ENCODE measurements around the gene TRIM58. TPM values are rescaled to one million over a fixed set of nuclear protein-coding genes. Genes with fewer than 3 reads are reported as not detected.

The TRIM58 gene
- total RNA-seq, 4 donors from 2014 or later = 2.0 to 10.8 (median 7.0) TPM; not detected in 1

DNA sequence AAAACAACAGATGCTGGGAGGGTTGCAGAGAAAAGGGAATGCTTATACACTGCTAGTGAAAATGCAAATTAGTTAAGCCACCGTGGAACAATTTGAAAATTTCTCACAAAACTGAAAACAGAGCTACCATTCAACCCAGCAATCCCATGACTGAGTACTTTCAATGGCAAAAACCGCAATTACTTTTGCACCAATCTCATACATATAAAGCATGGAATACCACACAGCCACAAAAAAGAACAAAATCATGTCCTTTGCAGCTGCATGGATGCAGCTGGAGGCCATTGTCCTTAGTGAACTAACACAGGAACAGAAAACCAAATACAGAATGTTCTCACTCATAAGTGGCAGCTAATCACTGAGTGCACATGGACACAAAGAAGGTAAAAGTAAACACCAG is 56.8 kb downstream of the TRIM58 start:
- intact Hi-C loops (cut with DNase I; ENCODE audit: low total_unique reads) = no loop called here
- in situ Hi-C loops (cut with MboI; ENCODE audit: low pct_ligation_motif_present in 1 of 4, low pct_unique_long_range_greater_than_20kb in 1 of 4, low sequenced_read_pairs in 3 of 4) = no loop called here
- DNase-seq = no peak
- WGBS, 2 donors (ENCODE audit: low coverage in 1 of 2) = 70 to 95% methylated on average over 2 of the region's 2 CpGs
- Histone ChIP-seq H3K9me3 (no peaks in the 10 kb centered on the region), H3K4me3 (no peak overlapping the region), H3K27me3 (no peaks in the 10 kb centered on the region), H3K4me1 (no peaks in the 10 kb centered on the region), H3K36me3 (no peaks in the 10 kb centered on the region), H3K27ac (no peak overlapping the region)
- TF ChIP-seq EP300 (IDR thresholded peaks at IDR 0.05; ENCODE audit: low read depth) (no peak), POLR2A (IDR thresholded peaks at IDR 0.05) (no peak), POLR2AphosphoS5 (IDR thresholded peaks at IDR 0.05) (no peak), CTCF (IDR thresholded peaks at IDR 0.05) (no peak)

DNA sequence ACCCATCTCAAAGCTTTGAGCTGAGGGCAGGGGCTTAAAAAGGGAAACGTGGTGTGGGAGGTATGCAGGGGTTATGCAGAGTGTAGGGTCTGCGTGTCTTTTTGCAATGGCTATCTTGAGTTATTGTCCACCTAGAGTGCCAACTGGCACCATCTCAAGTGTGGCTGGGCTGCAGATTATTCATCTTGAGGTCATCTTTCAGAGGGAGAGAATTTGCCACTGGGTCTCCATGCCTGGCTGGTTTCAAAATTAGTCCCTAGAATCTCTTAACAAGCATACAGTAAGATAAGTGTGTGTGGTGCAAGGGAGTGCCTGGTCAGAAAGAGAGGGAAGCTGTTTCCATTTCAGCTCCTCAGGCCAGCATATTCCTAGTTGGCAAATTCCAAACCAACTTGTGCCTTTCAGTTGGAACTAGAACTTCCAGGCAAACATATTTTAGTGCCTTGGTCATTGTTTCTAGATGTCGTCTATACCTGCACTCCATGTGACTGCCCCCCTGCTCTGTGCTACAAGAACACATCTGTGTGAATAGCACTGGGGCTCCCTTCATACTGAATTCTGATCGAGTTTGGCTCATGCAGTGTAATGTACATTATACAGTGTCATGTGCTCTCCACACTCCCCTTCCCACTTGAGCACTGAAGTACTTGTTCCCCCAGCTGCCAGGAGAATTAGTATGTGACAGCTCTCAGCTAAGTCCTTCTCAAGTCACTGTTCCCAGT is 58.1 kb downstream of the TRIM58 start:
- DNase-seq = no peak
- no peak for TF ChIP-seq POLR2AphosphoS5 (IDR thresholded peaks at IDR 0.05)
- TF ChIP-seq EP300 (IDR thresholded peaks at IDR 0.05; ENCODE audit: low read depth) = no peak
- TF ChIP-seq CTCF (IDR thresholded peaks at IDR 0.05) = no peak
- TF ChIP-seq POLR2A (IDR thresholded peaks at IDR 0.05) = no peak
- H3K4me3 ChIP-seq = no peak overlapping the region

GRCh38 chr1:247919952-247920351 is 63.0 kb downstream of the TRIM58 start, which contains the start of gene OR2T8:
TSS of gene OR2T8 (plus strand) at chr1:247920252. CDS start at chr1:247921018, 766 bp downstream.
- no peak for DNase-seq
- H3K27me3 ChIP-seq = no peaks in the 10 kb centered on the region
- intact Hi-C loops (cut with DNase I; ENCODE audit: low total_unique reads) = no loop called here
- H3K36me3 ChIP-seq = no peaks in the 10 kb centered on the region
- TF ChIP-seq CTCF (IDR thresholded peaks at IDR 0.05) (no peak), POLR2A (IDR thresholded peaks at IDR 0.05) (no peak), EP300 (IDR thresholded peaks at IDR 0.05; ENCODE audit: low read depth) (no peak), POLR2AphosphoS5 (IDR thresholded peaks at IDR 0.05) (no peak)
- no peaks in the 10 kb centered on the region for H3K4me1 ChIP-seq
- in situ Hi-C loops (cut with MboI; ENCODE audit: low pct_ligation_motif_present in 1 of 4, low pct_unique_long_range_greater_than_20kb in 1 of 4, low sequenced_read_pairs in 3 of 4) = no loop called here
- no peak within 1 kb of the TSS for H3K27ac ChIP-seq
- 47 to 77% methylated on average over 2 of the region's 2 CpGs for WGBS, 2 donors (ENCODE audit: low coverage in 1 of 2)
- H3K4me3 ChIP-seq = no peak within 1 kb of the TSS
- no peaks in the 10 kb centered on the region for H3K9me3 ChIP-seq

More for the DNA sequence above, 58.1 kb downstream of the TRIM58 start:
- Histone ChIP-seq H3K27me3 (no peaks in the 10 kb centered on the region), H3K27ac (no peak overlapping the region), H3K36me3 (no peaks in the 10 kb centered on the region), H3K4me1 (no peaks in the 10 kb centered on the region), H3K9me3 (no peaks in the 10 kb centered on the region)
- WGBS, 2 donors (ENCODE audit: low coverage in 1 of 2) = 66% methylated on average over 4 of the region's 4 CpGs; no CpG with 5 or more reads in 1 of the 2 donors
- in situ Hi-C loops (cut with MboI; ENCODE audit: low pct_ligation_motif_present in 1 of 4, low pct_unique_long_range_greater_than_20kb in 1 of 4, low sequenced_read_pairs in 3 of 4) (no loop called here), intact Hi-C loops (cut with DNase I; ENCODE audit: low total_unique reads) (no loop called here)

- DNase-seq = no peak
- in situ Hi-C loops (cut with MboI; ENCODE audit: low pct_ligation_motif_present in 1 of 4, low pct_unique_long_range_greater_than_20kb in 1 of 4, low sequenced_read_pairs in 3 of 4) = no loop called here
- TF ChIP-seq POLR2AphosphoS5 (IDR thresholded peaks at IDR 0.05) = no peak
- TF ChIP-seq CTCF (IDR thresholded peaks at IDR 0.05) = no peak
- no peak for TF ChIP-seq EP300 (IDR thresholded peaks at IDR 0.05; ENCODE audit: low read depth)
- no peak for TF ChIP-seq POLR2A (IDR thresholded peaks at IDR 0.05)
- Histone ChIP-seq H3K4me3 (no peak overlapping the region), H3K9me3 (no peaks in the 10 kb centered on the region), H3K27me3 (no peaks in the 10 kb centered on the region), H3K27ac (no peak overlapping the region), H3K4me1 (no peaks in the 10 kb centered on the region), H3K36me3 (no peaks in the 10 kb centered on the region)
- intact Hi-C loops (cut with DNase I; ENCODE audit: low total_unique reads) = no loop called here
- WGBS, 2 donors (ENCODE audit: low coverage in 1 of 2) = 48 to 76% methylated on average over 3 of the region's 3 CpGs
Observed at GRCh38 chr1:247923941-247924340, 67.0 kb downstream of the TRIM58 start.
